Tongue (tissue), 2 donors: ENCODE data around the gene LIPK. TPM values are rescaled to one million over a fixed set of nuclear protein-coding genes. Genes with fewer than 3 reads are reported as not detected.
A peak's percentile ranks its signal among the peaks of the same experiment; 100 is the strongest.
"Not testable (repeated sequence)": the region's sequence is repeated elsewhere in the genome, so short reads cannot be mapped to it uniquely, and the experiment has no call there.

ENCODE experiments used
- DNase-seq: peaks from one replicate; pipeline ENCODE4 v3.0.0-alpha.2; 2015
- total RNA-seq: library from RNA; depleted of rRNA; stranded (reverse); fragments of >200 nt; gene quantifications from one replicate; pipeline ENCODE4 v1.2.3, GENCODE V29; 2014

LIPK gene
- total RNA-seq, 1 donor from 2014 or later: 1.1 TPM

DNA sequence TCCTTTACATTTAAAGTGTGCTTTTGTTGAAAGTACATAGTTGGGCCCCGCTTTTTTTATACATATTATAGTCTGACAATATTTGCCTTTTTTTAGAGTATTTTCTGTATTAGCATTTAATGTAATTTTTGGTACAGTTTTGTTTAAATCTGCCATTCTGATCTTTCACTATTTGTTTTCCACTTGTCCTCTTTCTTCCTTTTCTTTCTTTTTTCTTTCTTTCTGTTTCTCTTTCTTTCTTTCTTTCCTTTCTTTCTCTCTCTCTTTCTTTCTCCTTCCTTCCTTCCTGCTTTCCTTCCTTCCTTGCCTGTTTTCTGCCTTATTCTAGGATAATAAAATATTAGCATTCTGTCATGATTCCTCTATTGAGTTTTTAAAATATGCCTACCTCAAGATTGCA is 9.5 kb downstream of the LIPK start:
- DNase-seq: no peak

DNA sequence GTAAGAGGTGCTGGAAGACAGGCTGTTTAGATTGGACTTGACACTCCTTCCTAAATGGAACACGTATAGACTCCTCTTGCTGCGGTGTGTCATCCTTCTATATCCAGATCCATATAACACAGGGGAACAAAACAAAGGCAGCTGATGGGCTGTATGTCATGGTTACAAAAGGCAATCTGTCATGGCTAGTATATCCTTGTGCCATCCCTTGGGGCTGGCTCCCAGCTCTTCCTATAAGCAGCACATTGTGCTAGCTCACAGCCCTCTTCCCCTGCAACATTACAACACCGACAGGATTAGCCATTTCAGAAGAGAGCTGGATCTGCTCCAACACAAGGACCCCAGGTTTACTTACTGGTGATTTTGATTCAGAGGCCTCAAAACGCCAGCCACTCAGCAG is 15.3 kb downstream of the LIPK start:
- no peak for DNase-seq

GRCh38 chr10:88725798-88726197 is 19.7 kb downstream of the LIPK start:
- DNase-seq: no peak

DNA sequence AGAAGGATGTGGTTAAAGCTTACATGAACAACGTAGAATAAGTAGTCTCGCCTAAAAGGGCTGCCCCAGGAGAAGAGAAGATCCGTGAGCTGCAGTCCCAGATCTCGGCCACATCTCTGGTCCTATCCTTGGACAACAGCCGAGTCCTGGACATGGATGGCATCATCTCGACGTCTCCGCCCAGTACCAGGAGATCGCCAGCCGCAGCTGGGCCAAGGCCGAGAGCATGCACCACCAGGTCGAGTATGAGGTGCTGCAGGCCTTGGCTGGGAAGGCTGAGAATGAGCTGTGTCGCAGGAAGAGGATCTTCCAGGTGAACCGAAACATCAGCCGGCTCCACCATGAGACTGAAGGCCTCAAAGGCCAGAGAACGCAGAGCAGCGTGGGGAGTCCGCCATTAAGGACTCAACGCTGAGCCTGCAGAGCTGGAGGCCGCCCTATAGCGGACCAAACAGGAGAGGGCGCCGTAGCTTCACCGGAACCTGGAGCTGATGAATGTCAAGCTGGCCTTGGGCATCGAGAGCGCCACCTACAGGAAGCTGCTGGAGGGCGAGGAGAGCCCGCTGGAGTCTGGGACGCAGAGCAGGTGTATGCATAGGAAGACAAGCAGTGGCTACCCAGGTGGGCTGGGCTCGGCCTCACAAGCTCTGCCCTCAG is 22.2 kb downstream of the LIPK start:
- DNase-seq: no peak

DNA sequence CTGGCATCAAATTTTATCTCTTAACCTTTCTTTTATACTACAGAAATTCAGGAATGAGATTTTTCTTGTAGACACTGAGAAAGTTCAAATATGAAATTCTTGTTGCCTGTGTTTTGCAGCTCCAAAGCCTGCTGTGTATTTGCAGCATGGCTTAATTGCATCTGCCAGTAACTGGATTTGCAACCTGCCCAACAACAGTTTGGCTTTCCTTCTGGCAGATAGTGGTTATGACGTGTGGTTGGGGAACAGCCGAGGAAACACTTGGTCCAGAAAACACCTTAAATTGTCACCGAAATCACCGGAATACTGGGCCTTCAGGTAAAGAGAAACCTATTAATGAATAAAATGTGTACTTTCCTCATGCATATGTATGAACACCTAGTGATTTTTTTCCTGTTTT is 24.8 kb downstream of the LIPK start:
- DNase-seq: no peak

DNA sequence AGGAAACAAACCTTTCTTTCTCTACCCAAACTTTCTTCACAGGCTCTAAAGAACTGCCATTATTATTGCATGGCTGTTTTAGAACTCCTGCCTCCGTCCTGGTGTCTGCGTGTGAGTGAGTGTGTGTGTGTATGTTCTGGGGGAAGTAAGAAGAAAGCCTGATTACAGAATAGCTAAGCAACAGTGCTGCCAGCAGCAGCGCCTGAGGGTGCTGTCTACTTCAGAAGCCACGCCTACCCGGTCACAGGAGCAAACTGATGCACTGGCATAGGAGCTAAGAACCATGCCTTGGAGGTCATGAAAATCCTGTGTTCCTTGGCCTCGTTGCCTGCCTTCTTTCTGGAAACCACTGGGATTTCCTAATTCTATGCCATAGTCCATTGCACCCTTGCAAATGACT is 25.2 kb downstream of the LIPK start:
- no peak for DNase-seq

- DNase-seq: no peak
These were observed 27.2 kb downstream of the LIPK start for GRCh38 chr10:88733215-88733614.

DNA sequence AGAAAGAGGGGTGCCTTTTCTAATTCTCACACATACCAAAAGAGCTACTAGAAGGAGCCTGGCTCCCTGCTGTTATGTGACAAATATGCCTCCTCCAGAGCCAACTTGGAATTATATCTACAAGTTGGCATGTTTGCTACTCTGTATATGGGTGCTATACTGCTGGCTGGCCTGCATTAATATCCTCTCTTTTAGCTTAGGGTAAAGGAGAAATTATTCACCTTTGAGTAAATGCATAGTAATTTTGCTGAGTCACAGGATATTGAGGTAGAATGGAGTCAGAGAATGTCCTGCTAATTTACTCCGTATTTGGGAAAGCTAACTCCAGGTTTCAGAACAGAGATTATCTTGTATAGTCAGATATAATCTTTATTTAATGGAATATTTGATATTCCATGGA is 29.6 kb downstream of the LIPK start:
- no peak for DNase-seq

DNA sequence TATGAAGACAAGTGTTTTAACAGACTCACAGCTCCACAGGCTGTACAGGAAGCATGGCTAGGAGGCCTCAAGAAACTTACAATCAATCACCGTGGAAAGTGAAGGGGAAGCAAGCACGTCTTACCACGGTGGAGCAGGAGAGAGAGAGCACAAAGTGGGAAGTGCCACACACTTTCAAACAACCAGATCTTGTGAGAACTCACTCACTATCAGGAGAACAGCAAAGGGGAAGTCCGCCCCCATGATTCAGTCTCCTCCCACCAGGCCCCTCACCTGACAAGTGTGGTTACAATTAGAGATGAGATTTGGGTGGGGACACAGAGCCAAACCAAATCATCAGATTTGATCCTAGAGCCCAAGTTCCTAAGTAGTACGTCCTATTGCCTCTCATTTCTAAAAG is 35.9 kb downstream of the LIPK start:
- DNase-seq: not testable (repeated sequence)

GRCh38 chr10:88742448-88742847 is 36.4 kb downstream of the LIPK start:
- no peak for DNase-seq

DNA sequence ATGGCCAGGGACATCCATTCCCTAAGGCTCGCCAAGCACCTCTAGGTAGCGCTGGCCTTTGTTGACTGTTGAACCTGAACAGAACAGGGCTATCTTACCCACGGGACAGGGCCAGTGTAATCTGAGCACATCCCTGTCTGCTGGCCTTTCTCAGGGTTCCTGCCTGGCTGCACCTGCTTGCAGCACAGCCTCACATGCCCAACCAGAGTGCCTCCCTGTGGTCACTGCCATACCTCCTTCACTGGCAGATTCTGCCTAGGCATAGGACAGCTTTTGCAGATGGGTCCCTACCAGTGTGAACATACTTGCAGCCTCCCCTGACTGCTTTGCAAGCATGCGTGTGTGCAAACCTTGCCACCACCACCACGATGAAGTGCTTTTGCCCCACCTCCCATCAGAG is 38.0 kb downstream of the LIPK start:
- DNase-seq: no peak

DNA sequence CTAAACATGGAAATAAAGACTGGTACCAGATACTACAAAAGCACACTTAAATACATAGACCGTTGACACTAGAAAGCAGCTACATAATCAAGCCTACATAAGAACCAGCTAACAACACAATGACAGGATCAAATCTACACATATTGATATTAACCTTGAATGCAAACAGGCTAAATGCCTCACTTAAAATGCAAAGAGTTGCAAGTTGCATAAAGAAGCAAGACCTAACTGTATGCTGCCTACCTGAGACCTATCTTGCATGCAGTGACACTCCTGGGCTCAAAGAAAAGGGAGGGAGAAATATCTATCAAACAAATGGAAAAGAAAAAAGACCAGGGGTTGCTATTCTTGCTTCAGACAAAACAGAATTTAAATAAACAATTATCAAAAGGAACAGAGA is 39.6 kb downstream of the LIPK start:
- DNase-seq: no peak

GRCh38 chr10:88754287-88754686 is 48.2 kb downstream of the LIPK start:
- peak; percentile 6 for DNase-seq

GRCh38 chr10:88755753-88756152 is 49.7 kb downstream of the LIPK start:
- no peak for DNase-seq

GRCh38 chr10:88756660-88757059 is 50.6 kb downstream of the LIPK start:
- DNase-seq: no peak

DNA sequence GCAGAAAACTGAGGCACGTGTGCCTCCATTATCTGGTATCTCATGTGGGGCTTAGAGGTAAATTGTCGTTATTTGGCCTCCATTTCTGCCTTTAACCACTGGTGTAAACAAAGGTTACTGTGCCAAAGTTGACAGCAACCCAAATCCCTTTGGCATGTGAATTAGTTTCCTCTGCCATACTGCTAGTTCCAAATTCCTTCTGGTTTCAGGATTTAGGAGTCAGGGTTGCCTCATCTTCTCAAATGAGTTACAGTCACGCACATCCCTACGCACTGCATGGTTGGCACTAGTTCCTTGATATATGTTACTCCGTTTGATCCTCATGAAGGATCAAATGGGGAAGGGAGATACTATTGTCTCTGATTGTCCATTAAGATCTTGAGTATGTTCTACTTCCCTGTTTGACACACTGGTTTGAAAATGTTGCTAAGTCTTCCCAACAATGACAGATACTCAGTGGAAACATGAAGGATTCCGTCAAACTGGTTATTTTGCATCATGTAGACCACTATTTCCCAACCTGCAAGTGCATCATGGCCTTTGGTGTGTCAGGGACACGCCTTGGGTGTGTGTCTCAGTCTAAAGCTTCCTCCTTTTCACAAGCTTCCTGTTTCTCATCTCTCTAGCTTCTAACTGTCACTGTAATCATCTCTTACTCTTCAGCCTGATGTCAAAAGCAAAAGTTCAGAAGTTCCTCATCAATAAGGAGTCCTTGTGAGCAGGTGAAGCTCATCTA is 53.5 kb downstream of the LIPK start, which contains the start of gene LIPN:
Gene LIPN, plus strand, starts transcription at position 655 of the 736 bp plus-strand sequence. CDS start 1,386 bp downstream, outside the sequence.
- peak; percentile 1 for DNase-seq

GRCh38 chr10:88762906-88763305 is 56.9 kb downstream of the LIPK start:
- no peak for DNase-seq

DNA sequence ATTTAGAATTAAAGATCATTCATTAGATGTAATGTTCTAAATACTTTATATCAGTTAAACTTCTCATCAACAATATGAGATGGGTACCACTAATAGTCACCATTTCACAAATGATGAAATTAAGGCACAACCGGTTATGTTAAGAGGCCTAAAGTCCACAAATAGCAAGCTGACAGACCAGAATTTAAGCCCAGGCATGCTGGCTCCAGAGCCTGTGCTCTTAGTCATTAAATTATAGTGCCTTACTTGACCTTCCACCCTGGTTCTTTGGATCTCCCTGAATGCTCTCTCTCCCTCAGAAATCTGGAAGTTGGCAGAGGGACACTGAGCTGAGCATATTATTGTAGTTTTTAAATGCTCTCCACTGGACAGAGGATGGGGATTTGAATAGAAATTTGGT is 57.4 kb downstream of the LIPK start:
- no peak for DNase-seq

DNA sequence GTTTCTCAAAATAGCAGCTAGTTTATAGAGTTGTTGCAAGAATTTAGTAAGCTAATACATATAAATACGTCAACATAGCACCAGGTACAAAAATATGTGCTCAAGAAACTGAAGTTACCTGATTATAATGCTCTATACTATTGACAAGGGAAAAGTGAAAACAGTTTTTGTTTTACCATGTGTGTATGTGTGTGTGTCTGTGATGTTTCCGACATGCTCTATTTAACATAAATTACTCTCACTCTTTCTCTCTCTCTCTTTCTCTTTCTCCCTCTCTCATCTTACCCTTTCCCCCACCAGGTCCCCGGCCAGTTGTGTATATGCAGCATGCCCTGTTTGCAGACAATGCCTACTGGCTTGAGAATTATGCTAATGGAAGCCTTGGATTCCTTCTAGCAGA is 58.1 kb downstream of the LIPK start:
- no peak for DNase-seq

DNA sequence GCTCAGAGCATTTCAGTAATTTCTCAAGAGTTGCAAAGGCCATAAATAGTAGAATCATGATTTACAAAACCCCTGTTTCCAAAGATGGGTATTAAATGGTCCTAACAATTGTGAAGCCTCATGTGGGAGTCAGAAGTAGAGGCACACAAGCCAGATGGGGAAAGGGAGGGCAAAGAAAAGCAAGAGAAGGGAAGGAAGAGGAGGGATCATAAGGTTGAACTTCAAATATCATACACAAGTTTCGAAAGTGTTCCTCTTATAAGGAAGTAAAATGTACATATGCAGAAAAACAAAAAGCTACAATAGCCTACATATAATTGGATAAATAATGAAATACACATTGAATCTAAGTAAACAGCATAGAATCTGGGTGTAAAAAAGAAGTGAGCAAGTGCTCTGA is 59.8 kb downstream of the LIPK start:
- no peak for DNase-seq

- no peak for DNase-seq
These were observed 63.3 kb downstream of the LIPK start for GRCh38 chr10:88769384-88769783.

DNA sequence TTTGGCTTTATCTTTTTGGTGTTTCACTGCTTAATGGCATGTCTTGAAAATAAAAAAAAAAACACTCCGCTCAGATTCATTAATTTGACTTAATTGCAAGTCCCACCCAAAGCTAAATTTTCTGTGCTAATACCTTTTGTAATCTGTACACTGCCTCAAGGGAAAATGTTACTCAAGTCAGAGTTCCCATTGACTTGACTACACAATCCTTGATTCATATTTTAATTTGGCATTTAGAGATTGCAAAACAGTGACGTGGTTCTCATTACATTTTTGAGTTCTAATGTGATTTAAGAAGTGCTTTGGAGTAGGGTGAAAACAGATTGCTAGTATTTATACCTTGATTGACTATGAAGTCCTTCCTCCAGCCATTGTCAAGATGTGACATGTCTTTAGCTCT is 75.2 kb downstream of the LIPK start:
- no peak for DNase-seq

- DNase-seq: no peak
These were observed 76.2 kb downstream of the LIPK start for GRCh38 chr10:88782222-88782621.

GRCh38 chr10:88783724-88784123 is 77.7 kb downstream of the LIPK start:
- no peak for DNase-seq
